Measurements from ENCODE around the gene PROSER2. TPM values are rescaled to one million over a fixed set of nuclear protein-coding genes. Genes with fewer than 3 reads are reported as not detected.

Gene PROSER2
- total and polyA plus RNA-seq, 2 of the 13 experiments (the other 11 are each of a cell fraction or from before 2014, with no cell fraction given): 6.9 to 7.7 TPM

DNA sequence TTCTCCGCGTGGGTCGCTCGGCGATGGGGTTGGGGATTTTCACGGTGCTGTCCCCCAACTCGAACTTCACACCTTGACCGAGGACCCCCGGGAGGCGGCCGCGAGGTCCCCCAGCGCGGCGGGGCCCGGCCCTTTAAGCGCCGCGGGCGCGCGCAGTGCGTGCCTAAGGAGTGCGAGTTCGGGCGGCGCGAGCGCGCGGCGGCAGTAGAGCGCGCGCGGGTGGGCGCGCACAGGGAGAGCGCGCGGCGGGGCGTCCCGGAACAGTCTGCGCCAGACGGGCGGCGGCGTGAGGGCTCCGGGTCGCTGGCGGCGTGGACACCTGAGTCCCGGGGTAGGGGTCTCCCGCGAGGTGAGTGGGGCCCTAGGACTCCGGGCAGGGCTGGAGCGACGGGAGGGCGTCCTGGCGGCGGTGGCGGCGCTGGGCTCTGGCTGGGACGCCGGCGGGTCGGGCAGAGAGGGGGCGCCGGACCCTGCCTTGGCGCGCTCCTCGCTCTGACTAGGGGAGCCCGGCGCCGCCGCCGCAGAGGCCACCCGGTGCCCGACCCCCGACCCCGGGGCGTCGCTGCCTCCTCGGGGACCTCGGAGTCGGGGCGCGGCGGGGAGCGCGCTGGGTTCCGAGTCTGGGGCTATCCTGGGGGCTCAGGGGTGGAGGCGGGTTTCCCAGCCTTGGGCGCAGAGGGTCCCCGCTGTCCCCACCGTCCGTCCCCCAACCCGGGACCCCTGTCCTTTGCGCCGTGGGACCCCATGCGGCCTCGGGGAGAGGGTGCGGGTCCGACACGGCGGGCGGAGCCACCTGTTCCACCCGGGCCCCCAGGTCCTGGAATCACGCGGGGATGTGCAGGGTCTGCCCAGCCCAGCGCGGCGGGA is at the start of gene PROSER2 (continued):
- TF ChIP-seq ZFP37 (CRISPR knock-in tag; IDR thresholded peaks at IDR 0.05; ENCODE audit: borderline replicate concordance) (no peak), RAD21 (CRISPR knock-in tag; IDR thresholded peaks at IDR 0.05) (no peak; the same call in none of the 2 replicates), MIXL1 (CRISPR knock-in tag; IDR thresholded peaks at IDR 0.05) (no peak), SALL1 (CRISPR knock-in tag; IDR thresholded peaks at IDR 0.05) (peak; percentile 43; the same call in 1 of the 2 replicates), ATF7-NPFF (CRISPR knock-in tag; IDR thresholded peaks at IDR 0.05; ENCODE audit: low read depth) (peak; percentile 64; the same call in 1 of the 2 replicates), ZSCAN31 (CRISPR knock-in tag; IDR thresholded peaks at IDR 0.05; ENCODE audit: low read depth) (0 out of 2 replicates have a peak, but pooled peaks have one; percentile 30), FLYWCH1 (CRISPR knock-in tag; IDR thresholded peaks at IDR 0.05) (no peak), NFYC (CRISPR knock-in tag; IDR thresholded peaks at IDR 0.05) (no peak), ATF7 (IDR thresholded peaks at IDR 0.05) (no peak), ATF7 (CRISPR knock-in tag; IDR thresholded peaks at IDR 0.05) (no peak), ZNF451 (CRISPR knock-in tag; IDR thresholded peaks at IDR 0.05) (no peak), RFXAP (CRISPR knock-in tag; IDR thresholded peaks at IDR 0.05; ENCODE audit: borderline replicate concordance) (peak; percentile 45; the same call in 1 of the 2 replicates), ATRX (CRISPR knock-in tag; IDR thresholded peaks at IDR 0.05; ENCODE audit: borderline replicate concordance) (no peak), SKI (IDR thresholded peaks at IDR 0.05; ENCODE audit: partially characterized antibody) (peak; percentile 54), RBAK (CRISPR knock-in tag; IDR thresholded peaks at IDR 0.05) (no peak), IKZF4 (CRISPR knock-in tag; IDR thresholded peaks at IDR 0.05; ENCODE audit: borderline replicate concordance, low read depth, not compliant biosample characterization) (no peak), FOXO1 (CRISPR knock-in tag; IDR thresholded peaks at IDR 0.05) (0 out of 2 replicates have a peak, but pooled peaks have one; percentile 30)
- TF ChIP-seq, protein P1, sequence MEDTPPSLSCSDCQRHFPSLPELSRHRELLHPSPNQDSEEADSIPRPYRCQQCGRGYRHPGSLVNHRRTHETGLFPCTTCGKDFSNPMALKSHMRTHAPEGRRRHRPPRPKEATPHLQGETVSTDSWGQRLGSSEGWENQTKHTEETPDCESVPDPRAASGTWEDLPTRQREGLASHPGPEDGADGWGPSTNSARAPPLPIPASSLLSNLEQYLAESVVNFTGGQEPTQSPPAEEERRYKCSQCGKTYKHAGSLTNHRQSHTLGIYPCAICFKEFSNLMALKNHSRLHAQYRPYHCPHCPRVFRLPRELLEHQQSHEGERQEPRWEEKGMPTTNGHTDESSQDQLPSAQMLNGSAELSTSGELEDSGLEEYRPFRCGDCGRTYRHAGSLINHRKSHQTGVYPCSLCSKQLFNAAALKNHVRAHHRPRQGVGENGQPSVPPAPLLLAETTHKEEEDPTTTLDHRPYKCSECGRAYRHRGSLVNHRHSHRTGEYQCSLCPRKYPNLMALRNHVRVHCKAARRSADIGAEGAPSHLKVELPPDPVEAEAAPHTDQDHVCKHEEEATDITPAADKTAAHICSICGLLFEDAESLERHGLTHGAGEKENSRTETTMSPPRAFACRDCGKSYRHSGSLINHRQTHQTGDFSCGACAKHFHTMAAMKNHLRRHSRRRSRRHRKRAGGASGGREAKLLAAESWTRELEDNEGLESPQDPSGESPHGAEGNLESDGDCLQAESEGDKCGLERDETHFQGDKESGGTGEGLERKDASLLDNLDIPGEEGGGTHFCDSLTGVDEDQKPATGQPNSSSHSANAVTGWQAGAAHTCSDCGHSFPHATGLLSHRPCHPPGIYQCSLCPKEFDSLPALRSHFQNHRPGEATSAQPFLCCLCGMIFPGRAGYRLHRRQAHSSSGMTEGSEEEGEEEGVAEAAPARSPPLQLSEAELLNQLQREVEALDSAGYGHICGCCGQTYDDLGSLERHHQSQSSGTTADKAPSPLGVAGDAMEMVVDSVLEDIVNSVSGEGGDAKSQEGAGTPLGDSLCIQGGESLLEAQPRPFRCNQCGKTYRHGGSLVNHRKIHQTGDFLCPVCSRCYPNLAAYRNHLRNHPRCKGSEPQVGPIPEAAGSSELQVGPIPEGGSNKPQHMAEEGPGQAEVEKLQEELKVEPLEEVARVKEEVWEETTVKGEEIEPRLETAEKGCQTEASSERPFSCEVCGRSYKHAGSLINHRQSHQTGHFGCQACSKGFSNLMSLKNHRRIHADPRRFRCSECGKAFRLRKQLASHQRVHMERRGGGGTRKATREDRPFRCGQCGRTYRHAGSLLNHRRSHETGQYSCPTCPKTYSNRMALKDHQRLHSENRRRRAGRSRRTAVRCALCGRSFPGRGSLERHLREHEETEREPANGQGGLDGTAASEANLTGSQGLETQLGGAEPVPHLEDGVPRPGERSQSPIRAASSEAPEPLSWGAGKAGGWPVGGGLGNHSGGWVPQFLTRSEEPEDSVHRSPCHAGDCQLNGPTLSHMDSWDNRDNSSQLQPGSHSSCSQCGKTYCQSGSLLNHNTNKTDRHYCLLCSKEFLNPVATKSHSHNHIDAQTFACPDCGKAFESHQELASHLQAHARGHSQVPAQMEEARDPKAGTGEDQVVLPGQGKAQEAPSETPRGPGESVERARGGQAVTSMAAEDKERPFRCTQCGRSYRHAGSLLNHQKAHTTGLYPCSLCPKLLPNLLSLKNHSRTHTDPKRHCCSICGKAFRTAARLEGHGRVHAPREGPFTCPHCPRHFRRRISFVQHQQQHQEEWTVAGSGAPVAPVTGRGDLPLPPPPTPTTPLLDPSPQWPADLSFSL (CRISPR knock-in tag; IDR thresholded peaks at IDR 0.05): no peak
- TF ChIP-seq, protein P2, sequence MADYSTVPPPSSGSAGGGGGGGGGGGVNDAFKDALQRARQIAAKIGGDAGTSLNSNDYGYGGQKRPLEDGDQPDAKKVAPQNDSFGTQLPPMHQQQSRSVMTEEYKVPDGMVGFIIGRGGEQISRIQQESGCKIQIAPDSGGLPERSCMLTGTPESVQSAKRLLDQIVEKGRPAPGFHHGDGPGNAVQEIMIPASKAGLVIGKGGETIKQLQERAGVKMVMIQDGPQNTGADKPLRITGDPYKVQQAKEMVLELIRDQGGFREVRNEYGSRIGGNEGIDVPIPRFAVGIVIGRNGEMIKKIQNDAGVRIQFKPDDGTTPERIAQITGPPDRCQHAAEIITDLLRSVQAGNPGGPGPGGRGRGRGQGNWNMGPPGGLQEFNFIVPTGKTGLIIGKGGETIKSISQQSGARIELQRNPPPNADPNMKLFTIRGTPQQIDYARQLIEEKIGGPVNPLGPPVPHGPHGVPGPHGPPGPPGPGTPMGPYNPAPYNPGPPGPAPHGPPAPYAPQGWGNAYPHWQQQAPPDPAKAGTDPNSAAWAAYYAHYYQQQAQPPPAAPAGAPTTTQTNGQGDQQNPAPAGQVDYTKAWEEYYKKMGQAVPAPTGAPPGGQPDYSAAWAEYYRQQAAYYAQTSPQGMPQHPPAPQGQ (CRISPR knock-in tag; IDR thresholded peaks at IDR 0.05; ENCODE audit: borderline replicate concordance): no peak
- TF ChIP-seq, protein P3, sequence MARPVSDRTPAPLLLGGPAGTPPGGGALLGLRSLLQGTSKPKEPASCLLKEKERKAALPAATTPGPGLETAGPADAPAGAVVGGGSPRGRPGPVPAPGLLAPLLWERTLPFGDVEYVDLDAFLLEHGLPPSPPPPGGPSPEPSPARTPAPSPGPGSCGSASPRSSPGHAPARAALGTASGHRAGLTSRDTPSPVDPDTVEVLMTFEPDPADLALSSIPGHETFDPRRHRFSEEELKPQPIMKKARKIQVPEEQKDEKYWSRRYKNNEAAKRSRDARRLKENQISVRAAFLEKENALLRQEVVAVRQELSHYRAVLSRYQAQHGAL (CRISPR knock-in tag; IDR thresholded peaks at IDR 0.05; ENCODE audit: not compliant biosample characterization): no peak

Measured in HepG2 (cell line).